Tibial nerve (tissue), 4 donors: ENCODE measurements around the gene CACNA1G.

Source experiments
- EP300 ChIP-seq, 2 donors: sonication (generic); formaldehyde crosslinking; IDR thresholded peaks; one replicate each; pipeline ENCODE4 v1.6.1; 2017; ENCODE audit warnings: antibody characterized with exemption in 2 of 2, mild to moderate bottlenecking in 1 of 2
- POLR2A ChIP-seq, 2 donors: fragments of 450-650 bp; IDR thresholded peaks; one replicate each; pipeline ENCODE4 v1.6.1; 2017; ENCODE audit warnings: antibody characterized with exemption in 2 of 2, mild to moderate bottlenecking in 2 of 2, moderate library complexity in 2 of 2
- TF ChIP-seq, protein P1 (sequence below), 5 experiments: fragments of 200-600 bp in 3 of 5; fragments of 450-650 bp in 2 of 5; sonication (generic) in 3 of 5; IDR thresholded peaks; one replicate each; pipeline ENCODE4 v1.5.1; 2016 to 2019; ENCODE audit warnings: antibody characterized with exemption in 5 of 5, mild to moderate bottlenecking in 3 of 5, moderate library complexity in 2 of 5

DNA sequence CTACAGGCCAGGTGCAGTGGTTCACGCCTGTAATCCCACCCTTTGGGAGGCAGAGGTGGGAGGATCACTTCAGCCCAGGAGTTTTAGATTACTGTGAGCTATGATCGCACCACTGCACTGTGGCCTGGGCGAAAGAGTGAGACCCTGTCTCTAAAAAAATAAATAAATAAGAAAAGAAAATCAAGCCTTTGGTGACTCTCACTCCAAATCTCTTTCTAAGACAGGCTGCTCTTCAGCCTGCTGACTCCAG is 75.1 kb downstream of the CACNA1G start:
- TF ChIP-seq, protein P1, sequence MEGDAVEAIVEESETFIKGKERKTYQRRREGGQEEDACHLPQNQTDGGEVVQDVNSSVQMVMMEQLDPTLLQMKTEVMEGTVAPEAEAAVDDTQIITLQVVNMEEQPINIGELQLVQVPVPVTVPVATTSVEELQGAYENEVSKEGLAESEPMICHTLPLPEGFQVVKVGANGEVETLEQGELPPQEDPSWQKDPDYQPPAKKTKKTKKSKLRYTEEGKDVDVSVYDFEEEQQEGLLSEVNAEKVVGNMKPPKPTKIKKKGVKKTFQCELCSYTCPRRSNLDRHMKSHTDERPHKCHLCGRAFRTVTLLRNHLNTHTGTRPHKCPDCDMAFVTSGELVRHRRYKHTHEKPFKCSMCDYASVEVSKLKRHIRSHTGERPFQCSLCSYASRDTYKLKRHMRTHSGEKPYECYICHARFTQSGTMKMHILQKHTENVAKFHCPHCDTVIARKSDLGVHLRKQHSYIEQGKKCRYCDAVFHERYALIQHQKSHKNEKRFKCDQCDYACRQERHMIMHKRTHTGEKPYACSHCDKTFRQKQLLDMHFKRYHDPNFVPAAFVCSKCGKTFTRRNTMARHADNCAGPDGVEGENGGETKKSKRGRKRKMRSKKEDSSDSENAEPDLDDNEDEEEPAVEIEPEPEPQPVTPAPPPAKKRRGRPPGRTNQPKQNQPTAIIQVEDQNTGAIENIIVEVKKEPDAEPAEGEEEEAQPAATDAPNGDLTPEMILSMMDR (IDR thresholded peaks at IDR 0.05) = no peak
- TF ChIP-seq POLR2A (IDR thresholded peaks at IDR 0.05) (no peak), EP300 (IDR thresholded peaks at IDR 0.05) (no peak)
